Endometrium (tissue), 2 donors: Measurements from ENCODE around the gene MICALL2.

Experiments
- FAIRE-seq: peaks from 2 replicates; lab custom pipeline; 2012; peaks lifted over from hg19 to GRCh38; lab: Jason Lieb, UNC
- donor health status: control.
- donor health status: control.

Gene MICALL2

DNA sequence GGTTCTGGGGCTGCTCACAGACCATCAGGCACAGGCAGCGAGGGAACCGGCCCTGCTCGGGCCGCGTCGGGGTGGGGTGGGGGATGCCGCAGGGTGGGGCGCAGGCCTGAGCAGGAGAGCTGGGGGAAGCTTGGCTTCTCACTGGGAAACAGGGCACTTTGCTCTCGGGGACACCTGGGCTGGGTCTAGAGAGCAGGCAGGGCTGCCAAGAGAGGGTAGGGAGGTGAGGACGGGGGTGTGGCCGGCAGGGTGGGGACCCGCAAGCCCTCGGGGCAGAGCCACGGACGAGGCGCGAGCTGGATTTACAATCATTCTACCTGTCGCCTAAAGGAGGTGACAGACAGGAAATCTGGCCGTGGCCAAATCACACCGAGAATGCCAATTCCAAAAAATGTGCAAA, 33.9 kb upstream of the MICALL2 start:
- FAIRE-seq, result no peak

DNA sequence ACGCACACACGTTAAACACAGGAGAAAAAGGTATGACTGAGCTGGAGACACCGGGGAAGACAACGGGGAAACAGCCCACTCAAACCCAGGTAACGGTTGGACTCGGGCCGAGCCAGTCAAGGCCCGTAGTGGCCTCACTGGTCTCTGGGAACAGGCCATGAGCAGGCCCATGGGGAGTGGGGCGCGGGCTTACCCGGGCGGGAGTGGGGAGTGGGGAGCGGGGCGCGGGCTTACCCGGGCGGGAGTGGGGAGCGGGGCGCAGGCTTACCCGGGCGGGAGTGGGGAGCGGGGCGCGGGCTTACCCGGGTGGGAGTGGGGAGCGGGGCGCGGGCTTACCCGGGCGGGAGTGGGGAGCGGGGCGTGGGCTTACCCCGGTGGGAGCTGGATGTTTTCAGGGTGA, 33.4 kb upstream of the MICALL2 start:
- no peak for FAIRE-seq

DNA sequence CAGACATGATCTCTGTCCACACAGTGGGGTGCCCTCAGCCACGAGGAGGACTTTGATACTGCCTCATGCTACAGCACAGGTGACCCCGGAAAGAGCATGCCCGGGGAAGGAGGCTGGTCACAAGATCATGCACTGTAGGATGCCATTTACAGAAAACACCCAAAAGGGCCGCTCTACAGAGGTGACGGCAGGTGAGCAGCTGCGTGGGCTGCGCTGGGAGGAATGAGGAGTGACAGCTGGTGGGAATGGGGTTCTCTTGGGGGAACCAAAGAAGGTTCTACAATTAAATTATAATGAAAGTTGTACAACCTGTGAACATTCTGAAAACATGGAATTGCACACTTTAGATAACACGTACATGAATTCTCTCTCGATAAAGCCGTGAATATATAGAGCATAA, 33.0 kb upstream of the MICALL2 start:
- no peak for FAIRE-seq

DNA sequence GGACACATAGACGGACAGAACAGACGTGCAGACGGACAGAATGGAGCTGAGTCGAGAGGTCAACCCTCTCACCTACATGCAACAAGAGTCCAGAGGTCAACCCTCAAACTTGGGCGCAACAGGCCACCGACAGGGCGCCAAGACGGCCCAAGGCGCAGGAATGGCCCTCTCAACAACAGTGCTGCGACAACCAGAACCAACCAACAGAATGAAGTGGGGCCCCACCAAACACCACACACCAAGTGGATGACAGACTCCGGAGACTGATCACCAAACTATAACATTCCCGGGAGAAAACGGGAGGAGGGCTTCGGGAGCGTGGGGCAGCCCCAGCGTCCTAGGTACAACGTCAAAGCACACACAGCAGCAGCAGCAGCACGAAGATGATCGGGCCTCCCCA, 31.6 kb upstream of the MICALL2 start:
- FAIRE-seq, result no peak

DNA sequence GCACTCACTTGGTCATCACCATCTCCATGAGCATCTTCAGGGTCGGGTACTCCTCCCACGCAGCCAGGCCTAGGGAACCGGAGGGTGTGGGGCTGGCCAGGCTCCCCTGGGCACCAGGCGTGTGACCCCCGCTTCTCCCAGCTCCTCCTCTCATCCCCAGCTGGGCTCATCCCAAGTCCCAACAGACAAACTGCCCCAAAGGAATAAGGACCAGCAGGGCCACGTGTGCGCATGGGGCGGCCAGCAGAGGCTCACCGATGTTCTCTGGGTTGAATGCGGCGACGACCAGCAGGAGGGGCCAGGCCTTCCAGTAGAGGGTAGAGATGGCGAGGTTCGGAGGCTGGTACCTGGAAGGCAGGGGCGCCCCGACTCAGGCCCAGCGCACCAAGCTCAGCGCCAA, 30.1 kb upstream of the MICALL2 start:
- no peak for FAIRE-seq

DNA sequence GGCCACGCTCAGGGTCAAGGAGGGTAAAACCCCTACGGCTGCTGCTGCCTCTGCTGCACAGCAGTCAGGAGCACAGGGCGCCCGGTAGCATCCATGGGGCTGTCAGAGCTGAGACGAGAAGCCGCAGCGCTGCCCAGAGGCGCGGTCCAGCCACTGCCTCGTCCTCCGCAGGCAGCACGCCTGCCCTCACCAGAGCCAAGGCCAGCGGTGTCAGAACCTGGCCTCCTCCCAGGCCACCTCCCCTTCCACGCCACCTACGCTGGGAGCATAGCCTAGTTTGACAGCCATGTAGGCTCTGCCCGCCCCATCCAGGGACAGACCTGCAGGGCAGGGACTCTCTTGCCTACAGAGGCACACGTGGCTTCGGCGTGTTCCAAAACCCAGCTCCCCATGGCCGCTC, 28.7 kb upstream of the MICALL2 start:
- FAIRE-seq, result no peak

DNA sequence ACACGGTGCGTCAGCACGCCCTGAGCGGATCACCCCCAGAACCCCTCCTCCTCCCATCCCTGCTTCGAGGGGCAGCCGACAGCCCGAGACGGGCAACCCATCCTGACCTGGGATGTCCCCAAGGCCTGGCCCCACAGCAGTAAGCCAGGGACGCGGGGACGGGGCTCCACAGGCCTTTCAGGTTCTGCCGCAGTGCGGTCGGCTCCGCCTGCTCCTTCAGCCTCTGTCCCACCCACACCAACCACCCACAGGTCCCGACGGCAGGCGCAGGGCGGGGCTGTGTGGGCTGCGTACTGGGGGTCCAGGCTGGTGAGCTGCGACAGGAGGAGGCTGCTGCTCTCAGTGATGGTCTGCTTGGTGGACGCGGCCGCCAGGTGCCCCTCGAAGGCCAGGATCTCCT, 28.2 kb upstream of the MICALL2 start:
- no peak for FAIRE-seq

DNA sequence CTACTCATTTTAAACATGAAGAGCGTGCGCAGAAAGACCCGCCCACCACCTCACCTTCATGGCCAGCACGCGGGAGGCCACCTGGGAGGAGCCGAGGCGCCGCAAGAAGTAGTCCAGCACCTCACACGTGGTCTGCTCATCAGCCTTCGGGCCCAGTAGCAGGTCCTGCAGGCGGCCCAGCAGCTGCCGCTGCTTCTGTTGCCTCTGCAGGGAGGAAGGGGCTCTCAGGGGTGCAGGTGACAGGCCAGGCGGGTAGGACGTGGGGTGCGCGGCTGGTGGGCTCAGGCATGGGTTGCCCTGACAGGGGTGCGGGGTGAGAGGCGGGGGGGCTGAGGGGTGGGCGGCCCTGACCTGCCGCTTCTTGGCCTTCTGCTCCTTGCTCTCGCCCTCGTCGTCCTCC, 27.3 kb upstream of the MICALL2 start:
- FAIRE-seq, result no peak

DNA sequence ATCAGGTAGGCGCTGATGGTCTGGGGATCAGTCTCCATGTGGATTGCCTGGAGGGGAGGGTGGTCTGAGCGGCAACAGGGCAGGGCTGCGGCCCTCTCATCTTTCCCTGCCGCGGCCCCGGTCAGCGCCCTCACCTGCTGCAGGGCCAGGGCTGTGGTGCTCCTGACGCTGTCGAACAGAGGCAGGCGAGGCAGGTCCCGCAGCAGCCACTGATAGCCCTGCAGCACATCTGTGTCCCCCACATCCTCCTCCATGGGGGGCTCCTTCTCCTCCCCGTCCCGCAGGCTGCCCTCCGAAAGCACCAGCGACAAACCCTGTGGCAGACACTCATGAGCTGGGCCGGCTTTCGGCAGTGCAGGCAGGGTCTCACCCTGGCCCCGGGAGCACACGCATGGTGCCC, 25.9 kb upstream of the MICALL2 start:
- FAIRE-seq, result no peak

DNA sequence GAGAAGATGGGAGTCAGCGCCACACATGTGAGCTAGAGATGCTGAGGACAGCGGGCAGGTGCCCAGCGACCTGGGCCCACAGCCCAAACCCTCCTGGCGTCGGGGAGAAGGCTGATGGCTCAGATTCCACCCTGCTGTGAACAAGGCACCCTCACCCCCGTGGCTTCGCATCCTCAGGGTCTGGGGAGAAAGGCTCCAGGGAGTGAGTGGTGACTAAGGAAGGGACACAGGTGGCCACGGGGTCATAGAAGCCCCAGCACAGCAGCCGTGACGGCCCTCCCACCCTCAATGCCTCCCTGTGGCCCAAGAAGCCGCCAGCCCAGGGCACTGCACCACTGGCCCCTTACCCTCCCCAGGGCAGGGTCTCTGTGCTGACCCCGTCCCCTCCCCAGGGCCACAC, 25.3 kb upstream of the MICALL2 start:
- no peak for FAIRE-seq

DNA sequence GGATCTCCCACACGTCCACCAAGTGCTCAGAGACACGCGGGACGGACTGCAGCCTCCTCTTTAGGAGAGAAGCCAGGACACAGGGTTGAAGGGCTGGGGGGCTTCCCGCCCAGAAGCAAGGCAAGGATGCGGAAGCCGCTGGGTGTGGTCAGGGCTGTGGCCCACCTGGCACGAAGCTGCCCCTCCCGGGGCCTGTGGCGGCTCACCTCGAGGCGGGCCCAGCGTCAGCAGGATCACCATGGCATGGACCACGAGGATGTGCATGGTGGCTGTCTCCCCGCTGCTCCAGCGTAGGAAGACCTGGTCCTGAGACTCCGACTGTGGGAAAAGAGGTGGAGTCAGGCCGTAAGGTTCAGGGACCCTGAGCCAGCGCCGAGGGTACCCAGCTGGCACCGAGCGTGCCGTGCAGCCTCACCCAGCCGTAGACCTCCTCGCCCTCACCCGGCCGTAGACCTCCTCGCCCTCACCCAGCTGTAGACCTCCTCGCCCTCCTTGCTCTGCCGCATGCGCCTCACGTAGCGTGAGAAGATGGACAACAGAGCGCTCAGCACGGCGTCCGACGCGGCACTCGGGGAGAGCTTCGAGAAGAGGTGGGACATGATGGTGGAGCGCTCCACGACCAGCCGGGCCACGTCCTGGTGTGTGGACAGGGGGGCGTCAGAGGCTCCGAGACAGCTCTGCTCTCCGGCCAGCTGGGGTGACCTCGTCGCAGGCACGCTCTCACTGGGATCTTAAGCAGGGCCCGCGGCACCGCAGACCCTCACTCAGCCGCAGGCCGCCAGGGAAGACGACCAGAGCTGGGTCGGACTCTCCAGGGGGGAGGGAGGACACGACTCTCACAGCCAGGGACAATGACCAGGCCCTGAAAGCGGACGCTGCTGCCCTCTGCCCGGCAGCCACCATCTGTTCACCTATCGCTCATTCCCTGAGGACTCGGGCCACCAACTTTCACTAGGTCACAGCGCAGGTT, 24.6 kb upstream of the MICALL2 start:
- no peak for FAIRE-seq

DNA sequence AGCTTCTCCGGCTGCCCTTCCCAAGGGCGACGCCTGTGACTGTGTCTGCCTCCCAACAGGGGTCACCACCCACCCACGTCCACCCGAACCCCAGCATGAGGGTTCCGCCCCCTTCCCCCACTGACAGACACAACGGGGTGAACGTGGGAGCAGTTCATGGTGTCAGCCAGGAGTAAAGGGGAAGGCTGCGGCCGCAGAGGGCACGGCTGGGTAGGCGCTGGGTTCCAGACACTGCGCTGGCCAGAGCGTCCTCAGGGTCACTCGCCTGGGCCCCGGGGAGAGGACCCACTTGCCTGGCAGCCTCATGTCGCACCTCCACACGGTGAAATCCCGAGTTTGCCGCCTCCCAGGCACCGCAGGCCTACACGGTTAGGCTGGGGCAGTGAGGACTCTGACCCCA, 23.8 kb upstream of the MICALL2 start:
- no peak for FAIRE-seq

DNA sequence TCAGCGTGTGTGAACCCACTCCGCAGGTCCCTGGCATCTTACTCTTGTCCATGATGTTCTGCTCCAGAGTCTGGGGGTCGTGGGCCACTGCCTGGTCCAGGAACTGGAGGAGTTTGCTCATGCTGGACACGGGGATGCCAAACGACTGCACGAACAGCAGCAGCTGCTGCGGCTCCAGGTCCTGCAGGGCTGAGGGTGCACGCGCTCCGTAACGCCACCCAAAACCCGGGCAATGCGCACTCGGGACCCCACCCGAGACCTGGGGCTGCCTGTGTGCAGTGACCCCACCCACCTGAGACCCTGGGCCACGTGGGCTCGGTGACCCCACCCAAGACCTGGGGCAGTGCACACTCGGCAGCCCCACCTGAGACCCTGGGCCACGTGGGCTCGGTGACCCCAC, 22.0 kb upstream of the MICALL2 start:
- no peak for FAIRE-seq

DNA sequence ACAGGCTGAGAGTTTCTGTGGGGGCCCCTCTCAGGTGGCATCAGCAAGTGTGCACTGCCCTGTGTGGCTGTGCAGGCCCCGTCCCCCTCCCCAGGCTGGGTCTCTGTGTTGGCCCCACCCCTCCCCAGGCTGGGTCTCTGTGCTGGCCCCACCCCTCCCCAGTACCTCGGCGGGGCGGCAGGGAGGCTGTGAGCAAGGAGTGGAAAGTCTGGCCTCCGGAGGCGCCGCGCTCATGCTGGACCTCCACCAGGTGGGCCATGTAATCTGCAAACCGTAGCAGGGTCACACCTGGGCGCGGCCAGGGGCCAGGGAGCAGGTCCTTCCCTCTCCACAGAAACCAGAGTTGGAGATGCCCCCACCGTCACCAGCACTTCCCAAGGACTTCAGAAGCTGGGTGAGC, 21.4 kb upstream of the MICALL2 start:
- FAIRE-seq, result no peak

DNA sequence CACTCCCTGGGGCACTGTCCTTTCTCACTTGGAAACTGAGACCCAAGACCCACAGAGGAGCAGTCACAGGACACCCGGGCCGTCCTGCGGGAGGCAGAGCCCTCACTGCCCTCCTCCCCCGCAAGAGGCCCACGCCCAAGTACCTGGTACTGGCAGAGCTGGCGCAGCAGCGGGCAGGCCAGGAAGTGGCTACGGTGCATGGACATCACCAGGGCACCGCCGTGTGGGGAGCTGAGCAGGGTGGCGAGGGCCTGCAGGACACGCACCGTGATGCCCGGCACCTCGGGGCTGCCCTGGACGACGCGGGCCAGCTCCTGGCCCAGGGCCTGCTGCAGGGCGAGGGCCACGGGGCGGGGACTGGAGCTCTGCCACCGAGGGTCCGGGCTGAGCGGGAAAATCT, 20.0 kb upstream of the MICALL2 start:
- FAIRE-seq, result no peak

DNA sequence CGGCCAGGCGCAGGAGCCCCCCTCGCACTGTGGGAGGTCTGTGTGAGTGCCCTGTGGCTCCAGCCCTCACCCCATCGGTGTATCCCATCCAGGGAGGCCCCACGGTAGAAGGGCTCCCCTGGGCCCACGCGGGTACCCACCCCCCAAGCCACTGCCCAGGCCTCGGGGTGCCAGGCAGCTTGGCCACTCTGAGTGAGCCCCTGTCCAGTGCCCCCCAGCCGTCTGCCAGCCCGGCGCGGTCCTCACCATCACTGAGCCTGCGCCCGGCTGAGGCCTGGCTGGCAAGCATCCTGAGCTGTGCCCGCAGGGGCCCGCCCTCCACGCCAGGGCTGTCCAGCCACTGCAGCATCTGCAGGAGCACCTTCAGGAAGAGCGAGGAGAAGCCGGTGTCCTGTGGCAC, 19.2 kb upstream of the MICALL2 start:
- no peak for FAIRE-seq

DNA sequence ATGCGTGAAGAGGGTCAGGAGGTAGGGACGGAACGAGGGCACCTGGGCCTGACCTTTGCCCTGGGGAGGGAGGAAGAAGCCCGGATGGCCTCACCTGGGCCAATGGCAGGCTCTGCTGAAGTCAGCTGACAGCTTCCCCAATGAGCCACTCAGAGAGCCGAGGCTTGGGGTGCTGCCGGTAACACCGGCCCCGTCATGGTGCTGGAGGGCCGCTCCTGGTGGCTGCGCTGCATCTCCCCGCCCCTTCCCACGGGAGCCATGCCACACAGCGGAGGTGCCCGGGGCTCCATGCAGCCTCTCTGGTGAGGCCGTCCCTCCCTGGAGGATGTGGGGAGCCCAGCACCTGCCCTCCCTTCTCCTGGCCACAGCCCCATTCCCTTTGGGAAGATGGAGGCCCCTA, 17.6 kb upstream of the MICALL2 start:
- no peak for FAIRE-seq

DNA sequence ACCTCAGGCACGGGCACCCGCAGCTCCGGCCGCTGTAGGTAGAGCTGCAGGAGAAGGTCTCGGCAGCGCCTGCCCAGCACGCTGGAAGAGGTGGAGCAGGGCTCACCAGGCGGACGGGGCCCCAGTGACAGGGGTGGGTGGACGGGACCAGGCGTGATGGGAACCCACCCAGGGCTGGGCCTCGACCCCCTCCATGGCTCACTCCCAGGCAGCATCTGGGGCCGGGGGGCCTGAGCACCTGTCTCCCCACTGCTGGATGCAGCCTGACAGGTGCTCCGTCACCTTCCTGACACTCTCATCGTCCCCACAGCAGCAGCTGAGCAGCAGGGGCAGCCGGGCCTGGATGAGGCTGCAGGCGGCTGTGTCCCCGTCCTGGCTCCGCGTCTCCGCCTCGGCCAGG, 16.7 kb upstream of the MICALL2 start:
- no peak for FAIRE-seq

DNA sequence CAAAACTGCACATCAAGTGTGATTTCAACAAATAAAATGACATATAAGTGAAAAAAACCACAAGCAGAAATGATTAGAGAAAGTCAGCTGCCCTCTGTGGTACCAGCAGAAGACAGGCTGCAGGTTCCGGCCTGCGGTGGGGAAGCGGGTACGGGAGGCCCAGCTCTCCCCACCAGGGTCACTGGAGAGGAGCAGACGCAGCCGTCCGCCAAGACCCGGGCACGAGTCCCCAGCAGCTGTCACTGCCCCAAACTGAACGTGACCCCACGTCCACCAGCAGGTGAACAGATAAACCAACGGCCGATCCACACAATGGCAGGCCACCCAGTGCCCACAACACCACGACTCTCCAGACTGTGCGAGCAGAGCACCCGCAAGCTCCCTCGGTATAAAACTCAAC, 16.1 kb upstream of the MICALL2 start:
- FAIRE-seq, result no peak

DNA sequence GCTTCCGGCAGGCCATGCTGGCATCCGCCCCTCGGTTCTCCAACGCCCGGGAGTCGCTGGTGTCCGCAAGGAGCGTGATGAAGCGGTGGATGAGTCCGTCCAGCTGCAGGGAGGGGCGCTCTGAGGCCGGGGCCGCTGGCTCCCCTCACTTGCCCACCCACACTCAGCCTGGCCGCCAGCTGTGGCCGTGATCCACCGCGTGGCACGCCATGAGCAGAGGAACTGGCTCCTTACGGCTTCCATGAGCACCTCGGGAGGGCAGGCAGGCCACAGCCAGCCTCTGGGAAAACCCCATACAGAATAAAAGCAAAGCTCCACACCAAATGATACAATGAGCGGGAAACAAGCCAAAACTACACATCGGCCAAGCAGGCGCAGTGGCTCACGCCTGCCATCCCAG, 15.5 kb upstream of the MICALL2 start:
- no peak for FAIRE-seq

DNA sequence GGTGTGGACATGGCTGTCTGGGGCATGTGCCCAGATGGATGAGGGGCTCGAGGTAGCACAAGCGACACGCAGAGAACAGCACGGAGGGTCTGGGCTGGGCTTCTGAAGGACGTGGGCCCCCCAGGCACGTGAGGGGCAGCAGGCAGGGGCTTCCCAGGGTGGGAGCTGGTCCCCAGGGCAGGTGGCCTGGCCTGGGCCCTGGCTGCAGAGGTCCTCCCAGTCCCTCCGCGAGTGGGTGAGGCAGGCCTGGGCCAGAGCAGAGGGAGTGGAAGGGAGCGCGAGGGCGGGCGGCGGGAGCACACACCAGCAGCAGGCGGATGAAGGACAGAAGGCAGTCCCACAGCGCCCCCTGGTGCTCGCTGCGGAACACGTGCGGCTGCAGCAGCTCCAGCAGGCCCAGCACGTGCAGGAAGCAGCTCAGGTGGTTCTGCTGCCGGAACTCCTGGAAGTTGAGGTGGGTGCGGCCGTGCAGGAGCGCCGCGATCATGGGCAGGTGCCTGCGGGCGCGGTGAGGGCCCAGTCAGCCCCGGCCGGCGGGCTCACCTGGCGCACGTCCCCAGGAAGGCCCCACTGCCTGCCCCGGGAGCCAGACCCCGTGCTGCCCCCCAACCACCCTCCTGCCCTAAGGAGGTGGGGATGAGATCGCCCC, 14.7 kb upstream of the MICALL2 start:
- FAIRE-seq, result no peak

DNA sequence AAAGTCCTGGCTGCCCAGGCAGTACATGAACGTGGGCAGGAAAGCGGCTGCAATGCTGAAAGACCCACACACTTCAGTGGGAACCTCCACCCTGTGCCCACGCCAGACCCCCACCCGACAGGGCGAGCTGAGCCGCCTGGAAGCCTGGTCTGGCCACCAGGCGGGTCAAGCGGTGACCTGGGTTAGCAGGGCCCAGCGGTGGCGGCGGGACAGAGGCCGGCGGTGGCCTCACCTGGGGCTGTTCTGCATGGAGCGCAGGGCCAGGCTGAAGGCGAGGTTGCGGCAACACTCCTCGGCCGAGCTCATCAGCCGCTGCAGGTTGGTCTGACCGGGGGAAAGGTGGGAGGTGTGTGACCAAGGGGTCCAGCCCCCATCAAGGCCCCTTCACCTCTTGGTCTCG, 11.6 kb upstream of the MICALL2 start:
- FAIRE-seq, result no peak

DNA sequence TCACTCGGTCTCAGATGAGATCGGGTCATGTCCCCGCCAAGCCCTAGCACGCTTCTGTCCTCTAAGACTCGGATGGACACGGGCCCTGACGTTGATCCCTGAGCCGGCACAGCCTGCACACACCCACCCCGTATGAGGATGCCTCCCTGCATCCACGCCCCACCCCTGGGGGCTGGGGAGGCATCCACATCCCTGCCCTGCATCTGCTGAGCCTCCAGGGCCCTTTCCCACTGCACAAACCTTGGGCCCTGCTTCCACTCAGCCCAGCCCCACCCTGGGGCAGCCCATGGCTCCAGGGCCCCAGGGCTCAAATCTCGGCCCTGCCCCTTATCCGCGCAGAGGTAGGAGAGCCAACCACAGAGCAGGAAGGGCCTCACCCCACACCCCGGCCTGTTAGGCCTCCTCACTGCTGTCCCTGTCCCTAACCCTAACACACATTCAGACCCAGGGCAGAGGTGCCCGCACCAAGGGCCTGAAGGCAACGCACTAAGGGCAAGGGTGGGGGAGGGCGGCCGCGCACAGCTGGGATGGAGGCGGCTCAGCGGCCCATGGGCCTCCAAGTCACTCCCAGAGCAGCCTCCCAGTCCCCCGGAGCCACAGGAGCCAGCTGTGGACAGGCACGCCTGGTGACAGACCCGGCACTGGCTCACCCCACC, 9.5 kb upstream of the MICALL2 start:
- FAIRE-seq, result no peak
